ENCODE measurements around the gene TES.

GRCh38 chr7:116223588-116223987 is 13.2 kb downstream of the TES start:
- no peak for TF ChIP-seq CTCF (IDR thresholded peaks at IDR 0.05; ENCODE audit: low read depth, low read length)
- no peak for TF ChIP-seq EZH2phosphoT487 (IDR thresholded peaks at IDR 0.05; ENCODE audit: low read depth)
